ENCODE data around the gene RIPOR2.
A peak's percentile ranks its signal among the peaks of the same experiment; 100 is the strongest.

The RIPOR2 gene

DNA sequence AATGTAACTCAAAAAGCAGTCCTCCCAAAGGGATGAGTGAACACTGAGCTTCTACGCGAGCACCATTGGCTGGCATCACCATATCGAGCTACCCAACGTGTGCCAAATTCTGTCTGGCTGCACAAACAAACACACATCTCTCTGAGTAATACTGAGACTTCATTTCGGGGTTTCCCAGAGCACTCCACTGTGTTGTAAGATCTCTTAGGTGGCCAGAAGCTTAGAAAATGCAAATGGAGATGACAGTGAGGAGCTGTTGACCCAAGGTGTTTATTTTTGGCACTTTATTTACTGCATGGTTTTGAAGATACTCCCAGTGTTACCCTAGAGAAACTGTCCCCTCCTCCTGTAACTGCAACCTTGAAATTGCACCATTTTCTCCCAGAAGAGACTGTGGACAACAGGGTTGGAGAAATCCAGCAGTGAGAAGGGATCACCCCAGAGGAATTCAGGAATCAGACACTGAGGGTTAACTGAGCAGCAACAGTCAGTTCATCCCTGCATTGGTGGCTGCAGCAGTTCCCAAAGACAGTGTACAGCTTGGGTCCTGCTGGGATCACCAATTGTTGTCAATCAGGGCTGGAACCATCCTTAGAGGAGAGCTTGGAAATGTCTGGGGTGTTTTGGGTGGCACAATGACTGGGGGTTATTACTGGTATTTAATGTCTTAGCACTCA is 1.0 kb upstream of the RIPOR2 start:
- no peak for TF ChIP-seq CTCF (IDR thresholded peaks at IDR 0.05)

DNA sequence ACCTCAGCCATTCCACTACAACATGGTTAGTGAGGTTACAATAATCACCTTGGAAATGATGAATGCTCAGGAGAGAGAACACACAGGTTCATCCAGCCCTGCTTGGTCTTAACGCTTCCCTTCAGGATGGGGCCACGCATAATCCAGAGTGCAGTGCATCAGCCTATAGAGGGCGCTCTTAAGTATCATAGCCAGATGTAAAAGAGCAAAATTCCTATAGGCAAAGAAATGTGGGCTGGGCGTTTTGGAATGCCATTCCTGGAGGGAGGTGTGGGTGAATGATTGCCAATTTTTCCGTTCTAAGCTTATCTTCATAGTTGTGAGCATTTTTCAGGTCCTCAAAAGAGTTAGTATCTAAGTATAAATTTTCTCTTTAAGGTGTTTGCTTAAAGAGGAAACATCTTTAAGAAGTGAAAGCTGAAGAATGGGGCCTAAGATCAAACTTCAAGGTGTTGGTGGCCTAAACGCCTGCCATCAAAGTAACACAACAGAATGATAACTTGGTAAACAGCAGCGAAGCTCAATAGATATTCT is 1.8 kb downstream of the RIPOR2 start:
- TF ChIP-seq CTCF (IDR thresholded peaks at IDR 0.05), result peak; percentile 42; the same call in 1 of the 2 replicates

DNA sequence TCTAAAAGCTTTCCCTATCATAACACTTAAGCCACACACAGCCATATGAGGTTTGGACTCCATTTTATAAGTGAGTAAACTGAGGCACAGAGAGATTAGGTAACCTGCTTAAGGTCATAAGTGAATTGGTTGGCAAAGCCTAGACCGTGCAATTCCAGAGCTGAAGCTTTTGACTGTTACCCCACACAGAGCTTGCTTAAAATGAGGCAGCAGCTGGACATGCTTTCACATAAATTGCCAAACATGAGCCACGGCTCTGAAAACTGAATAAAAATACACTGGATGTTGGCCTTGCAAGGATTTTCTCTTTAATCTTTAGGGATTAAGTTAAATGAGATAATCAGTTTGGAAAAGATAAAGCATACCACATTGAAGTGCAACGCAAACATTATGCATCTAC is 2.5 kb downstream of the RIPOR2 start:
- TF ChIP-seq CTCF (IDR thresholded peaks at IDR 0.05), result no peak

DNA sequence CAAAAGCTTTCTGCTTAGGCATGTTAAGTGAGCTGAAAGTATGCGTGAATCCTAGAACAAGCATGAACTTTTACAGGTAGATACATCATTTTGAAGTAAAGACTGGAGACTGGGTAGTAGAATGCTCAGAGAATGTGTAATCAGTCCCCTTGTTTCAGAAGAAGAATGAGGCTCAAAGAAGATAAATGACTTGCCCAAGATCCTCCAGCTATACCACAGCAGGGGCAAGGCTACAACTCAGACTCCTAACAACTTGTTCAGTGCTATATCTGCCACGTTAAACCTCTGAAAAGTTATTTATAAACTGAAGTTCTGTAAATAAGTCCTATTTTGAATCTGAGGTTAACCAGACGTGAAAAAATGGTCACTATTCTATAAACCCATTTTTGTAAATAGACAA is 2.9 kb downstream of the RIPOR2 start:
- TF ChIP-seq CTCF (IDR thresholded peaks at IDR 0.05), result no peak

DNA sequence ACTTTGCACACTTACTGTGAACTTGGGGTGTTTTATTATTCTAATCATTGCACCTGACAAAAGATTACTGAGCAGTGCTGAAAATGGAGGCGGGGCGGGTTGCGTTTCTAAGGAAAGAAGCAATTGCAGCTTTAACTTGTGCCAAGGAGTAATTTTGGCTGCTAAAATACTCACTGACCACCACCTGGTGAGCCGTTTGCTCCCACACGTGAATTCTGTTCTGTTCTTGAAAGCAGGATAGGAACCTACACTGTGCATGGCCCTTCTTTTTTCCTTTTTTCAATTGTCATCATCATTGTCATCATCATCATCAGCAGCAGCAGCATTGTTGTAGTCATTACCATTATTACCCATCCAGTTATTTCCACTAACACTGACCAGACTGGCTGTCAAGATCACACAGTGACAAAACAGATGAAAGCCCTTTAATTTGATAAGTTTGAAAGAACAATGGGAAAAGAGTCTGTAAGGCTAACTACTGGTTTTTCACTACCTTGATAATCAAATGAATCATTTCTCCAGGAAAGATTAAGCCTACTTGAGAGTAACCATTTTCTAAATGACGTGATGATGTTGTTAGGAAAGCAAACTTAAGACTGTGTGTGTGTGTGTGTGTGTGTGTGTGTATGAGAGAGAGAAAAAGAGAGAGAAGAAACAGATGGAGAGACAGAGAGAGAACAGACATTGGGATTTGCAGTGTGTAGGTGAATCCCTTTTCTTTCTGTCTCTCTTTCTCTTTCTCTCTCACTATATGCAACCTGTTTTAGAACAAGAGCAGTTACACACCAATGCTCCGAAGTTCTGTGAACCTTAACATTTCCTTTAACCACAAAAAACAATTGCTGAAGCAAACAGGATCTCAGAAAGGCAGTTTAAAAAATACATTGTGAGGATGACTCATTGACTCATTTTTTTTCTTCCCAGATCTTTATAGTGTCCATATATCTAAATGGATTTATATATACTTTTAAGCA is 3.8 kb downstream of the RIPOR2 start:
- TF ChIP-seq CTCF (IDR thresholded peaks at IDR 0.05), result no peak

DNA sequence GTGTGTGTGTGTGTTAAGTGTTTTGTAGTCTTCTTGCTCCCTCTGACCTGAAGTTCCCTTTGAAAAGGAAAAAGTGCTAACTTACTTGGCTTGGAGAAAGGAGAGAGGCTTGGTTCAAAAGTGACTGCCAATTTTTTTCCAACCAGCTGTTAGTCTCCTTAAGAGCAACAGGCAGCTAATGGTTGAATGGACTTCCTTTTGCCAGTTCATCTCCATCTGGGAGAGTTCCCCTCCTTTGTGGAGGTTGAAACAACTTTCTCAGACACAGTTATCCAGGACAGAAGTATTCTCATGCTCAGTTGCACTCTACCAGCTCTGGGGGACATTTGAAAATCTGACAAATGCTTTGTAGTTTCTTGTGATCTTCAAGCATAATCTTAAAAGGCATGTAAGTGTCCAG is 4.5 kb downstream of the RIPOR2 start:
- no peak for TF ChIP-seq CTCF (IDR thresholded peaks at IDR 0.05)

DNA sequence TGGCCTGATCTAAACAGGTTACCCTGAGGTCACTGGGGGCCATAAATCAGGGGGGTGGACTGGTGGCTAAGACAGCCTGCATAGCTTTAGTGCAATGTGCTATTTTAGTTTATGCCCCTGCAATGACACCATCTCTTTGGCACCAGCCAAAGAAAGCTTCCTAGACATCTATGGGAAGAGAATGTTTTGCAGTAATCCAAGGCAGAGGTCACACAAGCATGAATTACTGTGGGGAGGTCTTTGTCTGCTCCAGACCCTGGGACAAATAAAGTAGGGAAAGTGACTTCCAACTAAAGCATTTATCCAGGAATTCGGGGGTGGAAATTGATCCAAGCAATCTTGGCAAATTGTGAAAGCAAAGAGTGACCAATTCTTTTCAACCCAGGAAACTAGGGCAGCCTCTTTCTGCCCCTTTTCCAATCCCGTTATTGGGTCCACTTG is 5.3 kb downstream of the RIPOR2 start:
- no peak for TF ChIP-seq CTCF (IDR thresholded peaks at IDR 0.05)
